HFF-Myc (cell line): ENCODE results near the gene PRRG3.

Experiments
- DNase-seq: peaks from one replicate; pipeline ENCODE4 v3.0.0-alpha.2; 2011; ENCODE audit warnings: low read depth; ENCODE audit errors: extremely low read depth
- H3K4me3 ChIP-seq: replicated peaks from 2 replicates; pipeline ENCODE4 v1.5.1; 2011; ENCODE audit warnings: low read depth, mild to moderate bottlenecking, control low read depth, low read length
- CTCF ChIP-seq: IDR thresholded peaks from 2 replicates; pipeline ENCODE4 v1.5.1; 2012; ENCODE audit warnings: mild to moderate bottlenecking, low read depth, low read length, control low read depth; ENCODE audit errors: missing control alignments

Gene PRRG3

GRCh38 chrX:151703487-151703886, 8.2 kb downstream of the PRRG3 start:
- H3K4me3 ChIP-seq: no peak overlapping the region
- DNase-seq: no peak
- no peak for TF ChIP-seq CTCF

GRCh38 chrX:151704041-151704663, 8.9 kb downstream of the PRRG3 start:
- TF ChIP-seq CTCF: no peak

GRCh38 chrX:151708821-151709220, 13.6 kb downstream of the PRRG3 start:
- no peak overlapping the region for H3K4me3 ChIP-seq
- TF ChIP-seq CTCF: no peak
- no peak for DNase-seq

More at GRCh38 chrX:151704041-151704663, 8.9 kb downstream of the PRRG3 start:
- no peak overlapping the region for H3K4me3 ChIP-seq
- DNase-seq: no peak

- TF ChIP-seq CTCF: no peak
- DNase-seq: no peak
- no peak overlapping the region for H3K4me3 ChIP-seq
Observed at GRCh38 chrX:151710457-151710856, 15.2 kb downstream of the PRRG3 start.

- no peak for TF ChIP-seq CTCF
- no peak for DNase-seq
- no peak overlapping the region for H3K4me3 ChIP-seq
Observed at GRCh38 chrX:151711154-151711553, 15.9 kb downstream of the PRRG3 start.

GRCh38 chrX:151711787-151712186, 16.5 kb downstream of the PRRG3 start:
- no peak for TF ChIP-seq CTCF
- no peak for DNase-seq
- H3K4me3 ChIP-seq: no peak overlapping the region

- no peak for TF ChIP-seq CTCF
- no peak overlapping the region for H3K4me3 ChIP-seq
- DNase-seq: no peak
Observed at GRCh38 chrX:151712253-151712652, 17.0 kb downstream of the PRRG3 start.
